HG02759 (cell line): Measurements from ENCODE around the gene ZNF750.

Source experiments
- ATAC-seq: cut with Tn5 transposase; IDR thresholded peaks from one replicate; pipeline ENCODE4 v1.9.1; 2021; ENCODE audit warnings: mild to moderate bottlenecking, moderate library complexity; ENCODE audit not compliant: unreplicated experiment

The ZNF750 gene

GRCh38 chr17:82836823-82837357 is 2.9 kb downstream of the ZNF750 start:
- no peak for ATAC-seq

GRCh38 chr17:82835766-82836512 is 3.9 kb downstream of the ZNF750 start:
- no peak for ATAC-seq

- ATAC-seq = no peak
Observed at GRCh38 chr17:82835122-82835521, 4.7 kb downstream of the ZNF750 start.

- no peak for ATAC-seq
Observed at GRCh38 chr17:82832881-82833475, 6.8 kb downstream of the ZNF750 start.

GRCh38 chr17:82832411-82832810 is 7.4 kb downstream of the ZNF750 start:
- ATAC-seq = no peak

- ATAC-seq = no peak
Observed at GRCh38 chr17:82831818-82832200, 8.0 kb downstream of the ZNF750 start.

- no peak for ATAC-seq
Observed at GRCh38 chr17:82831041-82831817, 8.6 kb downstream of the ZNF750 start.

- no peak for ATAC-seq
Observed at GRCh38 chr17:82830249-82830661, 9.6 kb downstream of the ZNF750 start.

GRCh38 chr17:82828875-82829487 is 10.8 kb downstream of the ZNF750 start:
- no peak for ATAC-seq

GRCh38 chr17:82826956-82827355 is 12.9 kb downstream of the ZNF750 start:
- ATAC-seq = no peak

- no peak for ATAC-seq
Observed at GRCh38 chr17:82826211-82826610, 13.6 kb downstream of the ZNF750 start.

GRCh38 chr17:82825540-82826124 is 14.2 kb downstream of the ZNF750 start:
- no peak for ATAC-seq

GRCh38 chr17:82823004-82823403 is 16.8 kb downstream of the ZNF750 start:
- ATAC-seq = no peak

GRCh38 chr17:82822281-82822680 is 17.5 kb downstream of the ZNF750 start:
- no peak for ATAC-seq

- no peak for ATAC-seq
Observed at GRCh38 chr17:82821554-82821953, 18.3 kb downstream of the ZNF750 start.

- no peak for ATAC-seq
Observed at GRCh38 chr17:82820278-82821251, 19.3 kb downstream of the ZNF750 start.

GRCh38 chr17:82817947-82818346 is 21.9 kb downstream of the ZNF750 start:
- ATAC-seq = no peak

- ATAC-seq = no peak
Observed at GRCh38 chr17:82816358-82816757, 23.5 kb downstream of the ZNF750 start.

- ATAC-seq = no peak
Observed at GRCh38 chr17:82815790-82816305, 24.0 kb downstream of the ZNF750 start.
